GM18502 (cell line): ENCODE results near the gene STRIP1.

Experiments used
- ATAC-seq: cut with Tn5 transposase; IDR thresholded peaks from one replicate; pipeline ENCODE4 v1.9.1; 2021; ENCODE audit warnings: mild to moderate bottlenecking; ENCODE audit not compliant: unreplicated experiment, poor library complexity

Gene STRIP1

GRCh38 chr1:110034451-110035235 lies at the start of gene STRIP1:
Gene STRIP1, plus strand, starts transcription at chr1:110034624. Its CDS starts 14 bp downstream, at chr1:110034638.
- ATAC-seq = peak; percentile 89

GRCh38 chr1:109985247-109986053 lies 49.0 kb upstream of the STRIP1 start:
- no peak for ATAC-seq

GRCh38 chr1:109986054-109986444 lies 48.4 kb upstream of the STRIP1 start:
- ATAC-seq = no peak

- ATAC-seq = no peak
These were observed 46.0 kb upstream of the STRIP1 start for GRCh38 chr1:109988349-109988914.

- no peak for ATAC-seq
These were observed 44.7 kb upstream of the STRIP1 start for GRCh38 chr1:109989506-109990301.

GRCh38 chr1:109990302-109990653 lies 44.1 kb upstream of the STRIP1 start:
- no peak for ATAC-seq

- no peak for ATAC-seq
These were observed 43.0 kb upstream of the STRIP1 start for GRCh38 chr1:109991400-109991925.

GRCh38 chr1:109993885-109994284 lies 40.5 kb upstream of the STRIP1 start:
- ATAC-seq = no peak

GRCh38 chr1:109994654-109995053 lies 39.8 kb upstream of the STRIP1 start:
- ATAC-seq = no peak

- ATAC-seq = no peak
These were observed 38.9 kb upstream of the STRIP1 start for GRCh38 chr1:109995536-109995935.

- no peak for ATAC-seq
These were observed 37.9 kb upstream of the STRIP1 start for GRCh38 chr1:109996476-109996875.

- no peak for ATAC-seq
These were observed 37.1 kb upstream of the STRIP1 start for GRCh38 chr1:109997204-109997866.

- no peak for ATAC-seq
These were observed 36.6 kb upstream of the STRIP1 start for GRCh38 chr1:109997867-109998229.

GRCh38 chr1:110002695-110003094 lies 31.7 kb upstream of the STRIP1 start:
- ATAC-seq = no peak

GRCh38 chr1:110003747-110004428 lies 30.5 kb upstream of the STRIP1 start:
- ATAC-seq = peak; percentile 81

GRCh38 chr1:110004583-110004982 lies 29.8 kb upstream of the STRIP1 start:
- ATAC-seq = no peak

GRCh38 chr1:110005971-110006370 lies 28.5 kb upstream of the STRIP1 start:
- ATAC-seq = no peak

- ATAC-seq = no peak
These were observed 27.9 kb upstream of the STRIP1 start for GRCh38 chr1:110006516-110006915.
